Esophagus squamous epithelium (tissue), 4 donors: ENCODE data around the gene CCIN.

Source experiments
- CTCF ChIP-seq, 6 experiments: fragments of 450-650 bp in 4 of 6; fragments of 200-600 bp in 2 of 6; sonication (generic) in 2 of 6; IDR thresholded peaks; one replicate each; pipeline ENCODE4 v1.5.1; 2016 to 2019; ENCODE audit warnings: antibody characterized with exemption in 6 of 6, mild to moderate bottlenecking in 4 of 6, moderate library complexity in 4 of 6
- POLR2A ChIP-seq, 4 donors: fragments of 450-650 bp; IDR thresholded peaks; one replicate each; pipeline ENCODE4 v1.6.1; 2017; ENCODE audit warnings: antibody characterized with exemption in 4 of 4, mild to moderate bottlenecking in 4 of 4, moderate library complexity in 3 of 4

DNA sequence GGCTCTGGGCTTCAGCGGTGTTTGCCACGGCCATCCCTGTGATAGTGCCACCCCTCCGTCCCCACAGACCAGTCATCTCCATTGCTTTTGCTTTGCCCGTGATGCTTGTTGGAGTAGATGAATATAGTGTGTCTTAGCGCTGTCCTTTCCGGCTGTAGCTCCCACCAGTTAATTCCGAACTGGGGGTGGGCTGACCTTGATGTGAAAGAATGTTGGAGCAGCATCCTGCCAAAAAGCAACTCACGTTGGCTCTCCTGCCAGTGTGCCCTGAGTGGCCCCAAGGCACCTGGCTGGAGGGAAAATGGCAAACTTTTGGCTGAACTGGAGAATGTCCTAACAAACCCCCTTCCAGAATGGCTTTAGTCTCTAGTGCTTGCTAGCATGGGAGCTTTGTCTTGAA, 41.5 kb downstream of the CCIN start:
- no peak for TF ChIP-seq CTCF (IDR thresholded peaks at IDR 0.05)
- TF ChIP-seq POLR2A (IDR thresholded peaks at IDR 0.05), result no peak
